Ovary (tissue), 9 donors: ENCODE results near the gene HOXB2. TPM values are rescaled to one million over a fixed set of nuclear protein-coding genes. Genes with fewer than 3 reads are reported as not detected.
A peak's percentile ranks its signal among the peaks of the same experiment; 100 is the strongest.

ENCODE experiments used
- DNase-seq, 5 donors: peaks; one replicate each; pipeline ENCODE4 v3.0.0-alpha.2; 2019 to 2020
- H3K27ac ChIP-seq, 2 donors: fragments of 200-600 bp; one replicate each; pipeline versions ENCODE4 v1.5.1 to v1.8.0; 2019 to 2022
- H3K27me3 ChIP-seq: fragments of 200-600 bp; one replicate; pipeline ENCODE4 v1.8.0; 2022
- H3K36me3 ChIP-seq: fragments of 200-600 bp; sonication (generic); one replicate; pipeline ENCODE4 v1.5.1; 2019
- H3K4me1 ChIP-seq: one replicate; pipeline ENCODE4 v1.8.1; 2013; ENCODE audit warnings: mild to moderate bottlenecking, moderate library complexity; ENCODE audit not compliant: insufficient read depth
- H3K4me3 ChIP-seq: fragments of 200-600 bp; sonication (generic); one replicate; pipeline ENCODE4 v1.5.1; 2017
- H3K9me3 ChIP-seq, 2 donors: fragments of 200-600 bp in 1 of 2; sonication (generic) in 1 of 2; one replicate each; pipeline versions ENCODE4 v1.5.1 to v1.8.1; 2013 to 2019; ENCODE audit warnings: mild to moderate bottlenecking in 1 of 2, moderate library complexity in 1 of 2
- EP300 ChIP-seq: sonication (generic); formaldehyde crosslinking; IDR thresholded peaks from one replicate; pipeline ENCODE4 v1.6.1; 2017; ENCODE audit warnings: antibody characterized with exemption
- POLR2A ChIP-seq: fragments of 450-650 bp; IDR thresholded peaks from one replicate; pipeline ENCODE4 v1.6.1; 2017; ENCODE audit warnings: antibody characterized with exemption, mild to moderate bottlenecking, moderate library complexity
- WGBS, 3 donors: extraction: QIAGEN DNeasy Blood & Tissue Kit in 1 of 3; methylation state at CpG; one replicate each; pipeline versions ENCODE4 v1.1.5 to v1.1.7; 2013 to 2017; 5-methylcytosine and 5-hydroxymethylcytosine counted together
- intact Hi-C, 4 donors: fragments of 100-400 bp; cut with DNase I; formaldehyde crosslinking; loops; one replicate each; pipeline versions ENCODE4 v1.11.0 to v1.15.1; 2022 to 2023
- polyA plus RNA-seq, 2 donors: library from polyadenylated mRNA; stranded (reverse); fragments of 200-250 nt in 1 of 2; fragments of 350-450 nt in 1 of 2; fragmentation: Illumina TruSeq in 1 of 2; extraction: RNeasy Lipid Tissue Mini Kit (QIAGEN cat#74804) in 1 of 2; gene quantifications; one replicate each; pipeline ENCODE4 v1.2.3, GENCODE V29; 2013 to 2014
- total RNA-seq, 7 donors: library from RNA; depleted of rRNA in 2 of 7; stranded (reverse); fragments of >200 nt in 2 of 7; fragmentation: NEBNext Ultra II Directional in 3 of 7; extraction: Animal tissue kit (Norgen Biotek cat#: 25700) in 3 of 7; gene quantifications; one replicate each; pipeline versions ENCODE4 v1.1.0 to v1.2.4, GENCODE V29; 2016 to 2023
- TF ChIP-seq, protein P1 (sequence below), 3 donors: fragments of 450-650 bp in 2 of 3; fragments of 200-600 bp in 1 of 3; IDR thresholded peaks; one replicate each; pipeline versions ENCODE4 v1.5.1 to v1.8.0; 2016 to 2022; ENCODE audit warnings: antibody characterized with exemption in 3 of 3, mild to moderate bottlenecking in 1 of 3
- donor health status: DM: no; HTN: no; CAD: no; lungs with moderate emphysema.
- donor health status: DM: no; HTN: no; CAD: no.
- donor health status: Bipolar disorder and iron deficiency.
- donor health status: DM: yes; HTN: yes; CAD: no.
- donor health status: DM: no; HTN: no; CAD: no.
- donor health status: DM: yes; HTN: yes; CAD: no.

Gene HOXB2
- total and polyA plus RNA-seq, 9 donors: 1.2 to 24.5 (median 7.0) TPM

DNA sequence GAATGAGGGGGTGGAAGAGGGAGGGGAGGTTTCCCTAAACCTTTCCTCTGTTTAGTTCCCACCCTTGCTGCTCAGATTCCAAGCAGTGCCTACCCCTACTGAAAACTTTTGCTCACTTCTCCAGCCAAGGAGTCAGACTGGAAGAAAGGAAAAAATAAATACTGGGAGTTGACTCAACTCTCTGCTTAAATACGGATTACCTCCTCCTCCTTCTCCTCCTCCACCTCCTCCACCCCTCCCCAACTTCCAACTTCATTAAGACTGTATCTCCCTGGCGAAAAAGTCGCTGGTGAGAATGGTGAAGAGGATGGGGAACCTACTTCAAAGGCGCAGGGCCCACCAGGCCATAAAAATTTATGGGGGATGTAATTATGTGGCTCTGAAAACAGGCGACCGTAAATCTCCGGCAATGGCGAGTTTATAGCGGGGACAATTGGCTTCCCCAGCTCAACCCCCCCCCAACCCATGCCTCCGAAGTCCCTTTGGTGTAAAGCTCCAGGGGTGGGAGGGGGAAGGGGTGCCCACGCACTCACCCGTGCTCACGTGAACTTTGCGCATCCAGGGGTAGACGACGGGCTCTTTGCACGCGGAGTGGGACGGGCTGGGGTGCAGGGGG, 32.5 kb upstream of the HOXB2 start:
- Histone ChIP-seq H3K27me3 (peaks cover 8% of the 10 kb centered on the region), H3K4me1 (no peaks in the 10 kb centered on the region), H3K36me3 (no peaks in the 10 kb centered on the region), H3K27ac (no peak overlapping the region), H3K9me3 (no peaks in the 10 kb centered on the region), H3K4me3 (peak overlapping the region; percentile 35)
- no peak for DNase-seq
- intact Hi-C loops: no loop called here
- WGBS, 3 donors: 4 to 10% (median 4%) methylated on average over 12 to 19 of the region's 19 CpGs
- TF ChIP-seq, protein P1, sequence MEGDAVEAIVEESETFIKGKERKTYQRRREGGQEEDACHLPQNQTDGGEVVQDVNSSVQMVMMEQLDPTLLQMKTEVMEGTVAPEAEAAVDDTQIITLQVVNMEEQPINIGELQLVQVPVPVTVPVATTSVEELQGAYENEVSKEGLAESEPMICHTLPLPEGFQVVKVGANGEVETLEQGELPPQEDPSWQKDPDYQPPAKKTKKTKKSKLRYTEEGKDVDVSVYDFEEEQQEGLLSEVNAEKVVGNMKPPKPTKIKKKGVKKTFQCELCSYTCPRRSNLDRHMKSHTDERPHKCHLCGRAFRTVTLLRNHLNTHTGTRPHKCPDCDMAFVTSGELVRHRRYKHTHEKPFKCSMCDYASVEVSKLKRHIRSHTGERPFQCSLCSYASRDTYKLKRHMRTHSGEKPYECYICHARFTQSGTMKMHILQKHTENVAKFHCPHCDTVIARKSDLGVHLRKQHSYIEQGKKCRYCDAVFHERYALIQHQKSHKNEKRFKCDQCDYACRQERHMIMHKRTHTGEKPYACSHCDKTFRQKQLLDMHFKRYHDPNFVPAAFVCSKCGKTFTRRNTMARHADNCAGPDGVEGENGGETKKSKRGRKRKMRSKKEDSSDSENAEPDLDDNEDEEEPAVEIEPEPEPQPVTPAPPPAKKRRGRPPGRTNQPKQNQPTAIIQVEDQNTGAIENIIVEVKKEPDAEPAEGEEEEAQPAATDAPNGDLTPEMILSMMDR (IDR thresholded peaks at IDR 0.05): no peak
- TF ChIP-seq POLR2A: no peak
- TF ChIP-seq EP300: no peak

- Histone ChIP-seq H3K4me3 (peak overlapping the region; percentile 35), H3K9me3 (no peaks in the 10 kb centered on the region), H3K4me1 (no peaks in the 10 kb centered on the region), H3K27ac (no peak overlapping the region), H3K27me3 (peaks cover 2% of the 10 kb centered on the region), H3K36me3 (no peaks in the 10 kb centered on the region)
- DNase-seq: no peak
- intact Hi-C loops: no loop called here
- TF ChIP-seq EP300: no peak
- no peak for TF ChIP-seq POLR2A
- TF ChIP-seq, protein P1 (IDR thresholded peaks at IDR 0.05): no peak
- 5 to 12% (median 8%) methylated on average over 43 of the region's 43 CpGs for WGBS, 3 donors
Observed at GRCh38 chr17:48576479-48577309, 31.8 kb upstream of the HOXB2 start.

GRCh38 chr17:48575673-48576478, 31.0 kb upstream of the HOXB2 start:
- 18 to 31% (median 18%) methylated on average over 22 of the region's 22 CpGs for WGBS, 3 donors
- Histone ChIP-seq H3K27me3 (no peaks in the 10 kb centered on the region), H3K4me3 (no peak overlapping the region), H3K36me3 (no peaks in the 10 kb centered on the region), H3K4me1 (no peaks in the 10 kb centered on the region), H3K9me3 (no peaks in the 10 kb centered on the region), H3K27ac (no peak overlapping the region)
- DNase-seq: no peak
- no peak for TF ChIP-seq POLR2A
- TF ChIP-seq EP300: no peak
- TF ChIP-seq, protein P1 (IDR thresholded peaks at IDR 0.05): no peak
- intact Hi-C loops: no loop called here

GRCh38 chr17:48575066-48575582, 30.2 kb upstream of the HOXB2 start:
- no peak overlapping the region for H3K27ac ChIP-seq
- intact Hi-C loops: no loop called here
- no peak overlapping the region for H3K4me3 ChIP-seq
- H3K4me1 ChIP-seq: no peaks in the 10 kb centered on the region
- no peak for TF ChIP-seq POLR2A
- no peak for TF ChIP-seq EP300
- TF ChIP-seq, protein P1 (IDR thresholded peaks at IDR 0.05): no peak
- no peaks in the 10 kb centered on the region for H3K9me3 ChIP-seq
- DNase-seq: no peak
- H3K36me3 ChIP-seq: no peaks in the 10 kb centered on the region
- WGBS, 3 donors: 24 to 41% (median 26%) methylated on average over 7 of the region's 7 CpGs
- no peaks in the 10 kb centered on the region for H3K27me3 ChIP-seq
